HepG2 (cell line): ENCODE measurements around the gene FMNL2. TPM values are rescaled to one million over a fixed set of nuclear protein-coding genes. Genes with fewer than 3 reads are reported as not detected.

Experiments
- FOXP1 ChIP-seq, 2 experiments: fragments of 450-650 bp in 1 of 2; IDR thresholded peaks; 2 replicates each; pipeline ENCODE4 v1.6.1; 2017 to 2018; ENCODE audit warnings: antibody characterized with exemption in 1 of 2
- HMG20A ChIP-seq: IDR thresholded peaks from 2 replicates; pipeline ENCODE4 v1.6.1; 2016; ENCODE audit warnings: borderline replicate concordance
- POGZ ChIP-seq: sonication (generic); formaldehyde crosslinking; IDR thresholded peaks from 2 replicates; pipeline ENCODE4 v1.4.0; 2020; ENCODE audit warnings: mild to moderate bottlenecking, missing genetic modification reagents
- ZBTB7A ChIP-seq: sonication (generic); formaldehyde crosslinking; IDR thresholded peaks from 2 replicates; pipeline ENCODE4 v1.8.0; 2022; ENCODE audit warnings: mild to moderate bottlenecking, missing genetic modification reagents
- ZFP36L1 ChIP-seq: sonication (generic); formaldehyde crosslinking; IDR thresholded peaks from 2 replicates; pipeline ENCODE4 v1.8.0; 2022; ENCODE audit warnings: mild to moderate bottlenecking, missing genetic modification reagents, moderate library complexity
- ZNF333 ChIP-seq: sonication (generic); formaldehyde crosslinking; IDR thresholded peaks from 2 replicates; pipeline ENCODE4 v1.4.0; 2020; ENCODE audit warnings: mild to moderate bottlenecking, missing genetic modification reagents, borderline replicate concordance
- ZNF773 ChIP-seq: sonication (generic); formaldehyde crosslinking; IDR thresholded peaks from 2 replicates; pipeline ENCODE4 v1.4.0; 2020; ENCODE audit warnings: missing genetic modification reagents, borderline replicate concordance
- ZNF782 ChIP-seq: sonication (generic); formaldehyde crosslinking; IDR thresholded peaks from 2 replicates; pipeline ENCODE4 v1.4.0; 2020; ENCODE audit warnings: missing genetic modification reagents, mild to moderate bottlenecking, borderline replicate concordance
- polyA plus RNA-seq, 8 experiments: library from polyadenylated mRNA; depleted of rRNA in 3 of 8; stranded (reverse) in 7 of 8; unstranded in 1 of 8; fragments of >200 nt; fragmentation: Illumina TruSeq in 4 of 8; extraction: Trizol in 4 of 8; gene quantifications; 2 replicates each; pipeline versions ENCODE4 v1.2.1 to v1.2.3, GENCODE V29; 2011 to 2016; ENCODE audit warnings: low read depth in 4 of 8, missing spikeins in 1 of 8, mixed read lengths in 1 of 8; ENCODE audit not compliant: insufficient read depth in 1 of 8
- total RNA-seq, 5 experiments: library from RNA; depleted of rRNA; stranded (reverse); fragments of >200 nt; fragmentation: Illumina TruSeq; extraction: Trizol; gene quantifications; 2 replicates each; pipeline ENCODE4 v1.2.3, GENCODE V29; 2016; ENCODE audit warnings: low read depth in 1 of 5
- TF ChIP-seq, protein P1 (sequence below): sonication (generic); formaldehyde crosslinking; IDR thresholded peaks from 2 replicates; pipeline ENCODE4 v1.5.1; 2020; ENCODE audit warnings: mild to moderate bottlenecking, missing genetic modification reagents, moderate library complexity
- TF ChIP-seq, protein P2 (sequence below): sonication (generic); formaldehyde crosslinking; IDR thresholded peaks from 2 replicates; pipeline ENCODE4 v1.5.0; 2020; ENCODE audit warnings: missing genetic modification reagents, mild to moderate bottlenecking, borderline replicate concordance
- TF ChIP-seq, protein P3 (sequence below): sonication (generic); formaldehyde crosslinking; IDR thresholded peaks from 2 replicates; pipeline ENCODE4 v1.4.0; 2020; ENCODE audit warnings: missing genetic modification reagents
- TF ChIP-seq, protein P4 (sequence below): sonication (generic); formaldehyde crosslinking; IDR thresholded peaks from 2 replicates; pipeline ENCODE4 v1.4.0; 2020; ENCODE audit warnings: missing genetic modification reagents, borderline replicate concordance
- TF ChIP-seq, protein P5 (sequence below): sonication (generic); formaldehyde crosslinking; IDR thresholded peaks from 2 replicates; pipeline ENCODE4 v1.8.0; 2022; ENCODE audit warnings: missing genetic modification reagents, low read depth, mild to moderate bottlenecking, borderline replicate concordance
- TF ChIP-seq, protein P6 (sequence below): sonication (generic); formaldehyde crosslinking; IDR thresholded peaks from 2 replicates; pipeline ENCODE4 v1.5.0; 2020; ENCODE audit warnings: missing genetic modification reagents, mild to moderate bottlenecking, borderline replicate concordance

The FMNL2 gene
- total and polyA plus RNA-seq, 2 of the 13 experiments (the other 11 are each of a cell fraction or from before 2014, with no cell fraction given): 66.5 to 67.7 TPM

DNA sequence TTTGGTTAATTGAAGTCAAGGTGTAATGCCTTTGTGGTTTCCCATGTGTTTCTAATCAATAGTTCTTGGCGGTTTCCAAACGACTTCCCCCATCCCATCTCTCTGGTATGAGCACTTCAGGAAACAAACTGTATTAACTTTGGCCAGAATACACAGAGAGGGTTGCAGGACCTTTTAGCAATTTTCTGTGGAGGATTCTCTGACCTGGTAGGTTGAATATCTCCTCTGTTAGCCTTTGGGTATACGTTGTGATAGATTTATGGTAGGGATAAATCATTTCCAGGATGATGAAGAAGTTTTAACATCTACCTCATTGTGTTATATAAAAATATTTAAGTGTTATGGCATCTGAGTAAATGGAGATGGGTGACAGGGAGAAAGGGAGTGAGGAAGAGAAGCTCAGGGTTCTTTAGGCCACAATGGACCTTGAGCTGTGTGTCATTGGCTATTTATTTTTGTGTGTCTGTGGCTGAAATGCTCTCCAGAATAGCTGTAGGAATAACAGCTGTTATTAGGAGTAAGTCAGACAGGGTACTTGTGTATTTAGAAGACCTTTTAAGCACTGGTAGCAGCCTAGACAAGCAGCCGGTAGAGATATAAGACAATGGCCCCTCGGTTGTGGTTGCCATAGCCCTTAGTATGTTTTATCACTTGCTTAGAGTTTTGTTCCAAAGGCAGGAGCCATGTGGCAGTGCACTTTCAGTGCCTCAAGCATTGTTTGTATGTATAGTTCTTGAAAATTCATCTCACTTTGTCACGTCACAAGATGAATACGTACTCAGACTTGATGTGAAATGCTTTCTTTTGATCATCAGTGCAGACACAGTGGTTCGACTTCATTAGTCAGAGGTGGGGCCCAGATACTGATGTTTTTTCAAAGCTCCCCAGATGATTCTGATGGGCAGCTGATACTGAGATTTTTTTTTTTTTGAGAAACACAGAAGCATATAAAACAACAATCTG lies 91.1 kb downstream of the FMNL2 start (continued):
- TF ChIP-seq, protein P1, sequence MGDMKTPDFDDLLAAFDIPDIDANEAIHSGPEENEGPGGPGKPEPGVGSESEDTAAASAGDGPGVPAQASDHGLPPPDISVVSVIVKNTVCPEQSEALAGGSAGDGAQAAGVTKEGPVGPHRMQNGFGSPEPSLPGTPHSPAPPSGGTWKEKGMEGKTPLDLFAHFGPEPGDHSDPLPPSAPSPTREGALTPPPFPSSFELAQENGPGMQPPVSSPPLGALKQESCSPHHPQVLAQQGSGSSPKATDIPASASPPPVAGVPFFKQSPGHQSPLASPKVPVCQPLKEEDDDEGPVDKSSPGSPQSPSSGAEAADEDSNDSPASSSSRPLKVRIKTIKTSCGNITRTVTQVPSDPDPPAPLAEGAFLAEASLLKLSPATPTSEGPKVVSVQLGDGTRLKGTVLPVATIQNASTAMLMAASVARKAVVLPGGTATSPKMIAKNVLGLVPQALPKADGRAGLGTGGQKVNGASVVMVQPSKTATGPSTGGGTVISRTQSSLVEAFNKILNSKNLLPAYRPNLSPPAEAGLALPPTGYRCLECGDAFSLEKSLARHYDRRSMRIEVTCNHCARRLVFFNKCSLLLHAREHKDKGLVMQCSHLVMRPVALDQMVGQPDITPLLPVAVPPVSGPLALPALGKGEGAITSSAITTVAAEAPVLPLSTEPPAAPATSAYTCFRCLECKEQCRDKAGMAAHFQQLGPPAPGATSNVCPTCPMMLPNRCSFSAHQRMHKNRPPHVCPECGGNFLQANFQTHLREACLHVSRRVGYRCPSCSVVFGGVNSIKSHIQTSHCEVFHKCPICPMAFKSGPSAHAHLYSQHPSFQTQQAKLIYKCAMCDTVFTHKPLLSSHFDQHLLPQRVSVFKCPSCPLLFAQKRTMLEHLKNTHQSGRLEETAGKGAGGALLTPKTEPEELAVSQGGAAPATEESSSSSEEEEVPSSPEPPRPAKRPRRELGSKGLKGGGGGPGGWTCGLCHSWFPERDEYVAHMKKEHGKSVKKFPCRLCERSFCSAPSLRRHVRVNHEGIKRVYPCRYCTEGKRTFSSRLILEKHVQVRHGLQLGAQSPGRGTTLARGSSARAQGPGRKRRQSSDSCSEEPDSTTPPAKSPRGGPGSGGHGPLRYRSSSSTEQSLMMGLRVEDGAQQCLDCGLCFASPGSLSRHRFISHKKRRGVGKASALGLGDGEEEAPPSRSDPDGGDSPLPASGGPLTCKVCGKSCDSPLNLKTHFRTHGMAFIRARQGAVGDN (CRISPR knock-in tag): no peak
- TF ChIP-seq ZFP36L1 (CRISPR knock-in tag): no peak
- TF ChIP-seq, protein P2, sequence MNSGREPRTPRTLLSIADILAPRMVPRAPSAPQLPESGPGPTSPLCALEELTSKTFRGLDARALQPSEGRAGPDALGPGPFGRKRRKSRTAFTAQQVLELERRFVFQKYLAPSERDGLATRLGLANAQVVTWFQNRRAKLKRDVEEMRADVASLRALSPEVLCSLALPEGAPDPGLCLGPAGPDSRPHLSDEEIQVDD (CRISPR knock-in tag): no peak
- no peak for TF ChIP-seq ZBTB7A
- TF ChIP-seq ZNF773 (CRISPR knock-in tag): no peak
- TF ChIP-seq FOXP1 (IDR thresholded peaks at IDR 0.05): no peak
- TF ChIP-seq FOXP1 (CRISPR knock-in tag; IDR thresholded peaks at IDR 0.05): no peak; the same call in 1 of the 2 replicates
- no peak for TF ChIP-seq ZNF333 (CRISPR knock-in tag)
- TF ChIP-seq, protein P3, sequence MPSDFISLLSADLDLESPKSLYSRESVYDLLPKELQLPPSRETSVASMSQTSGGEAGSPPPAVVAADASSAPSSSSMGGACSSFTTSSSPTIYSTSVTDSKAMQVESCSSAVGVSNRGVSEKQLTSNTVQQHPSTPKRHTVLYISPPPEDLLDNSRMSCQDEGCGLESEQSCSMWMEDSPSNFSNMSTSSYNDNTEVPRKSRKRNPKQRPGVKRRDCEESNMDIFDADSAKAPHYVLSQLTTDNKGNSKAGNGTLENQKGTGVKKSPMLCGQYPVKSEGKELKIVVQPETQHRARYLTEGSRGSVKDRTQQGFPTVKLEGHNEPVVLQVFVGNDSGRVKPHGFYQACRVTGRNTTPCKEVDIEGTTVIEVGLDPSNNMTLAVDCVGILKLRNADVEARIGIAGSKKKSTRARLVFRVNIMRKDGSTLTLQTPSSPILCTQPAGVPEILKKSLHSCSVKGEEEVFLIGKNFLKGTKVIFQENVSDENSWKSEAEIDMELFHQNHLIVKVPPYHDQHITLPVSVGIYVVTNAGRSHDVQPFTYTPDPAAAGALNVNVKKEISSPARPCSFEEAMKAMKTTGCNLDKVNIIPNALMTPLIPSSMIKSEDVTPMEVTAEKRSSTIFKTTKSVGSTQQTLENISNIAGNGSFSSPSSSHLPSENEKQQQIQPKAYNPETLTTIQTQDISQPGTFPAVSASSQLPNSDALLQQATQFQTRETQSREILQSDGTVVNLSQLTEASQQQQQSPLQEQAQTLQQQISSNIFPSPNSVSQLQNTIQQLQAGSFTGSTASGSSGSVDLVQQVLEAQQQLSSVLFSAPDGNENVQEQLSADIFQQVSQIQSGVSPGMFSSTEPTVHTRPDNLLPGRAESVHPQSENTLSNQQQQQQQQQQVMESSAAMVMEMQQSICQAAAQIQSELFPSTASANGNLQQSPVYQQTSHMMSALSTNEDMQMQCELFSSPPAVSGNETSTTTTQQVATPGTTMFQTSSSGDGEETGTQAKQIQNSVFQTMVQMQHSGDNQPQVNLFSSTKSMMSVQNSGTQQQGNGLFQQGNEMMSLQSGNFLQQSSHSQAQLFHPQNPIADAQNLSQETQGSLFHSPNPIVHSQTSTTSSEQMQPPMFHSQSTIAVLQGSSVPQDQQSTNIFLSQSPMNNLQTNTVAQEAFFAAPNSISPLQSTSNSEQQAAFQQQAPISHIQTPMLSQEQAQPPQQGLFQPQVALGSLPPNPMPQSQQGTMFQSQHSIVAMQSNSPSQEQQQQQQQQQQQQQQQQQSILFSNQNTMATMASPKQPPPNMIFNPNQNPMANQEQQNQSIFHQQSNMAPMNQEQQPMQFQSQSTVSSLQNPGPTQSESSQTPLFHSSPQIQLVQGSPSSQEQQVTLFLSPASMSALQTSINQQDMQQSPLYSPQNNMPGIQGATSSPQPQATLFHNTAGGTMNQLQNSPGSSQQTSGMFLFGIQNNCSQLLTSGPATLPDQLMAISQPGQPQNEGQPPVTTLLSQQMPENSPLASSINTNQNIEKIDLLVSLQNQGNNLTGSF (CRISPR knock-in tag): no peak
- no peak for TF ChIP-seq ZNF782
- TF ChIP-seq, protein P4, sequence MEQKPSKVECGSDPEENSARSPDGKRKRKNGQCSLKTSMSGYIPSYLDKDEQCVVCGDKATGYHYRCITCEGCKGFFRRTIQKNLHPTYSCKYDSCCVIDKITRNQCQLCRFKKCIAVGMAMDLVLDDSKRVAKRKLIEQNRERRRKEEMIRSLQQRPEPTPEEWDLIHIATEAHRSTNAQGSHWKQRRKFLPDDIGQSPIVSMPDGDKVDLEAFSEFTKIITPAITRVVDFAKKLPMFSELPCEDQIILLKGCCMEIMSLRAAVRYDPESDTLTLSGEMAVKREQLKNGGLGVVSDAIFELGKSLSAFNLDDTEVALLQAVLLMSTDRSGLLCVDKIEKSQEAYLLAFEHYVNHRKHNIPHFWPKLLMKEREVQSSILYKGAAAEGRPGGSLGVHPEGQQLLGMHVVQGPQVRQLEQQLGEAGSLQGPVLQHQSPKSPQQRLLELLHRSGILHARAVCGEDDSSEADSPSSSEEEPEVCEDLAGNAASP: no peak
- TF ChIP-seq, protein P5, sequence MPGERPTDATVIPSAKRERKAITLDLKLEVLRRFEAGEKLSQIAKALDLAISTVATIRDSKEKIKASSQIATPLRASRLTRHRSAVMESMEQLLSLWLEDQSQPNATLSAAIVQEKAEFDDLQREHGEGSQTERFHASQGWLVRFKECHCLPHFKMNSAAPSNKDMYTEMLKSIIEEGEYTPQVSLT (CRISPR knock-in tag): no peak
- TF ChIP-seq, protein P6, sequence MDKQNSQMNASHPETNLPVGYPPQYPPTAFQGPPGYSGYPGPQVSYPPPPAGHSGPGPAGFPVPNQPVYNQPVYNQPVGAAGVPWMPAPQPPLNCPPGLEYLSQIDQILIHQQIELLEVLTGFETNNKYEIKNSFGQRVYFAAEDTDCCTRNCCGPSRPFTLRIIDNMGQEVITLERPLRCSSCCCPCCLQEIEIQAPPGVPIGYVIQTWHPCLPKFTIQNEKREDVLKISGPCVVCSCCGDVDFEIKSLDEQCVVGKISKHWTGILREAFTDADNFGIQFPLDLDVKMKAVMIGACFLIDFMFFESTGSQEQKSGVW (CRISPR knock-in tag): no peak
- TF ChIP-seq HMG20A (CRISPR knock-in tag): peak; percentile 65
- peak; percentile 43; the same call in 1 of the 2 replicates for TF ChIP-seq POGZ
